ENCODE data around the gene CLCN1.
A peak's percentile ranks its signal among the peaks of the same experiment; 100 is the strongest.

CLCN1 gene

DNA sequence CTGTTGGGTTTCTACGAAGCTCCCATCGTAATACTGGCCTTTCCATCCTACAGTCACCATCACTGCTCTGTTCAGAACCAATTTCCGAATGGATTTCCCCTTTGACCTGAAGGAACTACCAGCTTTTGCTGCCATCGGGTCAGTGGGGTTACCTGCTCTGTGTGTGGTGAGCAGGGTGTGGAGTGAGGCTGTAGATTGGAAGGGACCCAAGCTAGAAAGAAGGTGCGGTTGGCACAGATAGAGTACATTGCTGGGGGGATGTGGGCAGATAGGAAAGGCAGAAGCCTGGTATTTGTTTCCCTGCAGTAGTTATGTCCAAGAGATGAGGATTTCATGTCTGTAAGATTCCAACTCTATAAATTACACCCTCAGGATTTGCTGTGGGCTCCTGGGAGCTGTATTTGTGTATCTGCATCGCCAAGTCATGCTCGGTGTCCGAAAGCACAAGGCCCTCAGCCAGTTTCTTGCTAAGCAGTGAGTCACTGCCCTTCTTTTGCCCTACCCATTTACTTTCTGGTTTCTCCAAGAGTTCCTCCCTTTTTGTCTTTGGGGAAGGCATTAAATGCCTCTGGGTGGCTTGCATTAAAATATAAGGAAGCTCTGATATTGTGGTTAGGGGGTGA, 15.4 kb downstream of the CLCN1 start:
- no peak for DNase-seq (ENCODE audit: low read depth in 2 of 2, low spot score in 1 of 2)

GRCh38 chr7:143334244-143334643, 18.3 kb downstream of the CLCN1 start:
- no peak for DNase-seq (ENCODE audit: low read depth in 2 of 2, low spot score in 1 of 2)

GRCh38 chr7:143337216-143337615, 21.3 kb downstream of the CLCN1 start:
- DNase-seq (ENCODE audit: low read depth in 2 of 2, low spot score in 1 of 2): no peak

DNA sequence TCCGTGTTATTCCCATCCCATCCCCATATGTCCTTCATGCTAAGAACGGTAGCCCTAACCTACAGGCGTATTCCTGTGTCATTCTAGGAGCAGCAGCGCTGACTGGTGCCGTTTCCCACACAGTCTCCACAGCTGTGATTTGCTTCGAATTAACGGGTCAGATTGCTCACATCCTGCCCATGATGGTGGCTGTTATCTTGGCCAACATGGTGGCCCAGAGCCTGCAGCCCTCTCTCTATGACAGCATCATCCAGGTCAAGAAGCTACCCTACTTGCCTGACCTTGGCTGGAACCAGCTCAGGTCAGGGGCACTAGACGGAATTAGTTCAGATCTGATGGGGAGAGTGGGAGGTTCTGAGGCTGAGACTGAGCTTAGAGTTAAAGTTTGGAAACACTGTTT, 25.9 kb downstream of the CLCN1 start:
- no peak for DNase-seq (ENCODE audit: low read depth in 2 of 2, low spot score in 1 of 2)

DNA sequence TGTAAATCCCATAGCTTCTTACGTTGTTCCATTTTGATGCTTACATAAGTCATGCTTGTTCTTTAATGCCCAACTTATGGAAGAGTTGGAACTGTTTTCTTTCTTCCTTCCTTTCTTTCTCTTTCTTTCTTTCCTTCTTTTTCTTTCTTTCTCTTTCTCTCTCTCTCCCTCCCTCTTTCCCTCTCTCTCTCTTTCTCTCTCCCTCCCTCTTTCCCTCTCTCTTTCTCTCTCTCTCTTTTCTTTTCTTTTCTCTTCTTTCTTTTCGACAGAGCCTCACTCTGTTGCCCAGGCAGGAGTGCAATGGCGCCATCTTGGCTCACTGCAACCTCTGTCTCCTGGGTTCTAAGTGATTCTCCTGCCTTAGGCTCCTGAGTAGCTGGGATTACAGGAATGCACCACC, 27.7 kb downstream of the CLCN1 start:
- no peak for DNase-seq (ENCODE audit: low read depth in 2 of 2, low spot score in 1 of 2)

GRCh38 chr7:143345428-143345900, 29.6 kb downstream of the CLCN1 start:
- peak; percentile 22 to 36 for DNase-seq (ENCODE audit: low read depth in 2 of 2, low spot score in 1 of 2)

DNA sequence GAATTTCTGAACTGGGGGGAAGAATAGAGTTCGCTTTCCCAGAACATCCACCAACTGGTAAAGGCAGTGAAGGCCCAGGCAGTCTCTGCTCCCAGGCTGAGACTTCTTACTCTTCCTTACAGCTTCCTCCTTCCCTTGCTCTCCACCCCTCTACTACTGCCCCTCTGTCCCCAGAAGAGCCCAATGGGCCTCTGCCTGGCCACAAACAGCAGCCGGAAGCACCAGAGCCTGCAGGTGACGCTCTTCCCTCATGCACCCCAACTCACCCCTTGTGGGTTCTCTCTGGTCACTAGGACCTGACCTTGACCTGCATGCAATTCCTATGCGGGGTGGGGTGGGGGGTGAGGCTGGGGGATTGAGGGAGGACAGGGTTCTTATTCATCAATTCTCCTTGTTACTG, 30.1 kb downstream of the CLCN1 start:
- DNase-seq (ENCODE audit: low read depth in 2 of 2, low spot score in 1 of 2): no peak

DNA sequence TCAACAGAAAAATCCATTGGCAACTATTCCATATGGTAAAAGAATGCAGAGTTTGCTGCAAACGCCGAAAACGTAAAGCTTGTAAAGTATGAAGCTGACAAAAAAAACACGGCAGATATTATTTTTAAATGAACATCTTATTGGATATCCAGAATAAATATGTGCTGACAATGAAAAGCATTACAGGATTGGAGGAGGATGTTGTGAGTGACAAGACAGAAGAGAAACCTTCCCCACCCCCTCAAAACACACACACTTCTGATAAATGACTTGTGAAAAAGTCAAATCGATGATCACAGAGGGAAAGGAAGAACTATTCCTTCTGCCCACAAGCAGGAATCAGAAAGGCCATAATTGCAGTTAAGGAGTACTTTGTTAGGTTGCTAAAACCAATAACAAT, 32.0 kb downstream of the CLCN1 start:
- no peak for DNase-seq (ENCODE audit: low read depth in 2 of 2, low spot score in 1 of 2)

DNA sequence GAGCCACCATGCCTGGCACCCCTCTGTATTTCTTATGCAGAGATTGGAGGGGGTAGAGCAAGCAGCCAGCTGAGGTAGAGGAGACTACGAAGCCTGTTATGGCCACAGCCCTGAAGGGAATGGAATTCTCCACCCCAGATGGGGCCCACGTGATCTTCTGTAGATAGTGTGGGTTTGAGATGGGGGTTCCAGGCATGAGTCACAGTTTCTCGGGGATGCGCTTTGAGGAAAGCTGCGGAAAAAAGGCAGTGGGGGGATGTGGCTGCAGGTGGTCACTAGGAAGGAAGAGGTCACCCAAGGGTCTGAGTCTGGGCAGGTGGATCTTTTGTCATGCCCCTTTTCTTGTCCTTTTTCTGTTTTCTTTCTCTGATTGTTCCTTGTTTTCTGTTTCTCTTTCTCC, 35.1 kb downstream of the CLCN1 start:
- DNase-seq (ENCODE audit: low read depth in 2 of 2, low spot score in 1 of 2): no peak

DNA sequence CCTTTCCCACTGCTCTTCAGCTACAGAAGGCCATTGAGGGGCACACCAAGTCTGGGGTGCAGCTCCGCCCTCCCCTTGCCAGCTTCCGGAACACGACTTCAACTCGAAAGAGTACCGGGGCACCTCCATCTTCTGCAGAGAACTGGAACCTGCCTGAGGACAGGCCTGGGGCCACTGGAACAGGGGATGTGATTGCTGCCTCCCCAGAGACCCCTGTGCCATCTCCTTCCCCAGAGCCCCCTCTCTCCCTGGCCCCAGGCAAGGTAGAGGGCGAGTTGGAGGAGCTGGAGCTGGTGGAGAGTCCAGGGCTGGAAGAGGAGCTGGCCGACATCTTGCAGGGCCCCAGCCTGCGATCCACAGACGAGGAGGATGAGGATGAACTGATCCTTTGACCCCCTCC, 35.7 kb downstream of the CLCN1 start:
- DNase-seq (ENCODE audit: low read depth in 2 of 2, low spot score in 1 of 2): no peak

DNA sequence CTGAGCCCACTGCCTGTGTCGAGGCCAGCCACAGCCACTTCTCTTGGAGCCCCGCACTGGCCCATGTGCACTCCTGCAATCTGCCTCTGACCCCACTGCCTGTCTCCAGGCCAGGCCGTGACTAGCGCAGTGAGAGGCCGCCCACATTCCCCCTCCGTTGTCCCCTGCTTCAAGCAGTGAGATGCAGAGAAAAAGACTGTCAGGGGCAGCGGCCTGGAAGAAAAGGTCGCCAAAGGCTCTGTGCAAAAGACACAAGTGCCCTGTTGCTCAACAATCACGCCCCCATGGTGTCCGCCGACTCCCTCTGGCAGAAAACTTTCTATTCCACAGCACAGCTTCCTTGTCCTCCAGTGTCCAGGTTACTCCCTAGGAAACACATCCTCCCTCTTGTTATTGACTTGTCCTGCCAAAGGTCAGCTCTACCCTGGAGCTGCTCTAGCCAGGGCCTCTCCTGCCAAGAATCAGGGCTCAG, 36.7 kb downstream of the CLCN1 start:
- DNase-seq (ENCODE audit: low read depth in 2 of 2, low spot score in 1 of 2): no peak

- no peak for DNase-seq (ENCODE audit: low read depth in 2 of 2, low spot score in 1 of 2)
Observed at GRCh38 chr7:143354376-143354775, 38.5 kb downstream of the CLCN1 start.

DNA sequence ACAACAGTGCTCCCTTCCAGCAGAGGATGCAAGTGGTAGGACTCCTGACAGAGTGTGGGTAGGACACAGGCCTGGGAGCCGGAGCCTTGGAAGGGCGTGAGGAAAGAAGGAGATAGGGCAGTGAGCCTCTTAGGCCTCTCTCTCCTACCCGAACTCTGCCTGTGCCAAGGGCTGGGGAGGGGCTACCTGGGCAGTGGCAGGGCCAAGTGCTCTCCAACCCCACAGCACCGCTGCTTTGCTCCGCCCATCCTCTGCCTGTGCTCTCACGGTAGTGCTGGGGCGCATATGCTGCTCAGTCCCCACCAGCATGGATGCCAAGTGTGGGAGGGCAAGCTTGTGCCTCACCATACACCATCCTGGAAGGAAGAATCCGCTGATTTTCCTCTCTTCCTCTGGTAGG, 39.1 kb downstream of the CLCN1 start:
- no peak for DNase-seq (ENCODE audit: low read depth in 2 of 2, low spot score in 1 of 2)

DNA sequence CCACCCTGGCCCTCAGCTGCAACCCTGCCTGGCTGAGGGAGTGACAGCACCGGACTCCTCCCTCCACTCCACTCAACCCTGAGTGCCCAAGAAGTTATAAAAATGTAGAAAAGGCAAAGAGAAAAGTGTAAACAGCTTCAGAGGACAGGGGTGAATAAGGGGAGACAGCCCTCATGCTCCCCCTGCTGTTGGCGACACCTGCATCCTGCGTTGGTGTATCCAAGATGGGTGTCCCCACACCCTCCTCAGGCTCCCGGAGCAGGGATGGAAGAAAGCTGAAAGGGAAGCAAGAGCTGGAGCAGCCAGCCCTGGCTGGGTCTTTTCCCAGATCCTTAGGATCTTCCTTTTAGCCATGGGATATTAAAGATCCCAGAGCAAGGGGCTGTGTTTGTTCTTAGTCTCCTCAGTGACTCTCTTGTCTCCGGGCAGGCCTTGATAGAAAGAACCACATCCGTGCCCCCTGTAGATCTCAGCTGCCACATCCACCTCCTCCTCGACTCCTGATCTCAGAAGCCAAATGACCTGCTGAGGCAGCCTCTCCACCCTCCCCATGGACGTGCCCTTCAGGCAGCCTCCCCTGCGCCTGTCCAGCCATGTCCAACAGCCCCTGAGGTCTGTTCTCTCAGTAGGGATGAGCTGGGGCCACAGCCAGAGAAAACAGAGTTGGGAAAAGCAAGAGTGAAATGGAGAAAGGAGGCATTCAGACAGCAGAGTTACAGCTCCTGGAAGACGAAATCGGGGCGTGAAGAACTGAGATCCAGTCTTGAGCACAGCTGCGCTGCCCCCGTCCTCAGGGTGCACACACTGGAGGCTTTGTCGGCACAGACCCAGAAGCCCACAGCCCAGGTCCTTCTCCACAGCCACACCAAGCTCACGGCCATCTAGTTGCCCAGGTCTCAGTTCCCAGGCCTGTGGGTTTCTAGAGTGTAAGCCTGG, 39.8 kb downstream of the CLCN1 start:
- DNase-seq (ENCODE audit: low read depth in 2 of 2, low spot score in 1 of 2): no peak

DNA sequence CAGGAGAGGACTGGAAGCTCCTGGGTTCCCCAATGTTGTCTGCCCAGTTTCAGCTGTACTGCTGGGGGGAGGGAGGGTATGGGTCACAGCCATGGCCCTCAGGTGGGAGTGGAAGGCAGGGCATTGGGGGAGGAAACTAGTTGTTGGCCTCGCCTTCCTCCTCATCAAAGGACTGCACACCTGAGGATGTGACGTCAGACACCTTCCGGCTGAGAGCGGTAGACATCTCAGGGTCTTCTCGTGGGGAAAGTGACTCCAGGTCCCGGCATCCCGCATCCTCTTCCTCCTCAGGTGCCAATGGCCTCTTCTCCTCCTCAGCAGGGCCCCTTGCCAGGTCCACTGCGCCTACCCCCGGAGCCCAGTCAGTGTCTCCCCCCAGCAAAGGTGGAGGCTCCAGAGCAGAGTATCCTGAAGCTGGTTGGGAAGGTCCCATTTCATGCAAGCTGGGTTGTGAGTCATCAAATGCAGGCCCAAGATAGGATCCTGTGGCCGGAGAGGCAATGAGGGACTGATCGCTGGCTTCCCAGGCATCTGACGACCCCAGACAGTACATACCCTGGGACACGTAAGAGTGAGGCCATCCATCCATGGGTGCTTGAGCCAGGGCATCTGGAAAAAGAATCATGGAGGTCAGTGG, 40.6 kb downstream of the CLCN1 start:
- DNase-seq (ENCODE audit: low read depth in 2 of 2, low spot score in 1 of 2): no peak

DNA sequence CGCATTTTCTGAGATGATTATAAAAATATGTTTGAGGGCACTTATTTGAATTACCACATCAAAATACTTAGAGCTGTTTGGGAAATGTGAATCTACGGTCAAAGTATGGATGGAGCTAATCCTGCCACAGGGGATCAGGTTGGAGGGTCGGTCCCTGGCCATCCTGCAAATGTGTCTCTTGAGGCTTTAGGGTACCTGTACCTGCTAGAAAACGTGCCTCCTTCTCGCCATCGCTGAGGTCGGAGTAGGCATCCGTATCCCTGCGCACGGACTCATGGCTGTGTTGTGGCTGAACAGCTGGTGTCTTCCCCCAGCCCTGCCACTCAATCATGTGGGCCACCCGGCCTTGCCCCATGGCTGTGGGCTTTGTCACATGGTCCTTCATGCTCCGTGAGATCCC, 42.7 kb downstream of the CLCN1 start:
- no peak for DNase-seq (ENCODE audit: low read depth in 2 of 2, low spot score in 1 of 2)

GRCh38 chr7:143359771-143360353, 44.0 kb downstream of the CLCN1 start:
- no peak for DNase-seq (ENCODE audit: low read depth in 2 of 2, low spot score in 1 of 2)

DNA sequence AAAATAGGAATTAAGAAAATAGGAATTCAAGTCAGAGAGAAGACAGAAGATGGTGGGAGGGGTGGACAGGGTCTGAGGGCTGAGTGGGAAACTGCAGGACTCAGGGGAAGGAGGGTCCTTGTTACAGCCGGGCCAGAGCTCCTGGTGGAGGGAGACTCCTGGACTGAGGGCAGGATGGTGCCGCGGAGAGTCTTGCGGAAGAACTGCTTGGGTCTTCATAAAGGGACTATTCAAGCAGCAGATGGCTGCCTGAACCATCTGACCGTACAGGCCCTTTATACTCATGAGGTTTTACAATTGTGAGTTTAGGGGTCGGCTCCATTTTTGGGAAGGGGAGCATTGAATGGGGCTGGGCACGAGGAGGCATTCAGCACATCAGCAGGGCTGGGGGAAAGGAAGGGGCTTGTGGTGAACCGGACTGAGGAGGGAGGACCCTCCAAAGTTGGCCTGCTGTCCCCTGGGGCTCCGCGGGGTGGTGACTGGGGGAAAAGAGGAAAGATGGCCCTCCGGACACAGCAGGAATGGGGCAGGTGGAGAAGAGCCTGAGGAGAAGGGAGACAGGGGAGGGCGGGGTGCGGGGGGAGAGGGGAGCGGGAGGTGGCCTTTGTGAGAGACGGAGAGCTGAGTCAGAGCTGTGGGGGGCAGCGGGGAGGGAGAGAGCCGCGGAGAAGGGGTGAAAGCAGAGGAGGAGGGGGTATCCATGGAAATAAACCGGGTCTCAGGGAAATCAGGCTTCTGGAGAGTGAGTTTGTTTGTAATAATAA, 45.1 kb downstream of the CLCN1 start:
- no peak for DNase-seq (ENCODE audit: low read depth in 2 of 2, low spot score in 1 of 2)

DNA sequence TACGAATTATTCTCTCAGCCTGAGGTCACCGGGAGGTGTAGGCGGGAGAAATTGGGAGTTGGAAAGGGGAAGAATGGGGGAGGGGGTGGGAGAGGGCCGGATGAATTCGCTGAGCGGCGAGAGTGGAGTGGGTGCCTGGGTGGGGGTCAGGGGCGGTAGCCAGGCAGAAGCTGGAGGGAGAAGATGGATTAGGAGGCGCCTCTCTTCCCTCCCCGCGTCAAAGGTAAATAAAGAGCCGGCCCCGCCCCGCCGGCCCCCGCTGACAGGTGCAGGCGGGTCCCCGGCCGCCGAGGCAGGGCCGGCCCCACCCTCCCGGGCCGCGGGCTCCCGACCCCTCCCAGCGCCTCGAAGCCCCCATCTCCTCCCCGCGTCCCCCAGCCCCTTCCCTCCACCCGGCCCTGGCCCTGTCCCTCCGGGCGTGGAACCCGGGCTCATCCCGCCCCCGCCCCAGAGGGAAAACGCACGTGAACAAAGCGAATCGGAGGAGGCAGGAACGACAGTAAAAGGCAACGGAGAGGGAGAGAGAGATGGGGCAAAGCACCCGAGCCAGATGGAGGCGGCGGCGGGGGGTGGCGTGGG, 45.7 kb downstream of the CLCN1 start:
- DNase-seq (ENCODE audit: low read depth in 2 of 2, low spot score in 1 of 2): no peak
